ENCODE data around the gene KIRREL2. TPM values are rescaled to one million over a fixed set of nuclear protein-coding genes. Genes with fewer than 3 reads are reported as not detected.

KIRREL2 gene
- total and polyA plus RNA-seq, 2 experiments from 2014 or later: 3.6 to 9.9 TPM

GRCh38 chr19:35863018-35863417, 6.3 kb downstream of the KIRREL2 start:
- H3K4me2 ChIP-seq: no peak overlapping the region
- H3K9me2 ChIP-seq (ENCODE audit: insufficient read depth): no peaks in the 10 kb centered on the region
- ATAC-seq (no peak), DNase-seq (ENCODE audit: low spot score) (no peak)
- Mint-ChIP-seq H3K4me1 (peaks cover 21% of the 10 kb centered on the region; the same call in 2 of the 3 replicates), H3K27ac (no peak overlapping the region), H3K4me3 (no peak overlapping the region), H3K36me3 (ENCODE audit: low read depth) (peaks cover 4% of the 10 kb centered on the region; the same call in 2 of the 3 replicates), H3K9me3 (no peaks in the 10 kb centered on the region; the same call in 2 of the 3 replicates), H3K27me3 (ENCODE audit: insufficient read depth, low read depth, poor library complexity) (peaks cover 66% of the 10 kb centered on the region)
- no peak overlapping the region for H3K27ac ChIP-seq (ENCODE audit: low read depth)
- no peaks in the 10 kb centered on the region for H4K20me1 ChIP-seq (replicated peaks; ENCODE audit: insufficient read depth)
- H2AFZ ChIP-seq: no peak overlapping the region
- no peak for TF ChIP-seq ZNF331 (CRISPR knock-in tag; IDR thresholded peaks at IDR 0.05; ENCODE audit: low read depth)
- TF ChIP-seq CREB1 (CRISPR knock-in tag; IDR thresholded peaks at IDR 0.05; ENCODE audit: low read depth): no peak
- no peak for TF ChIP-seq POLR2AphosphoS5 (IDR thresholded peaks at IDR 0.05; ENCODE audit: low read depth)
- TF ChIP-seq JUNB (IDR thresholded peaks at IDR 0.05; ENCODE audit: unreplicated experiment): no peak
- TF ChIP-seq STAT1 (IDR thresholded peaks at IDR 0.05; ENCODE audit: unreplicated experiment): no peak
- TF ChIP-seq ZNF462 (CRISPR knock-in tag; IDR thresholded peaks at IDR 0.05): no peak
- no peak for TF ChIP-seq ETS1 (IDR thresholded peaks at IDR 0.05)
- H3K4me1 ChIP-seq (ENCODE audit: insufficient read depth): peaks cover 12% of the 10 kb centered on the region
- no peak overlapping the region for H3K4me3 ChIP-seq
- no peaks in the 10 kb centered on the region for H3K79me2 ChIP-seq (replicated peaks; ENCODE audit: insufficient read depth)
- peaks cover 61% of the 10 kb centered on the region for H3K27me3 ChIP-seq (ENCODE audit: insufficient read depth)
- H3K36me3 ChIP-seq (ENCODE audit: insufficient read depth): no peaks in the 10 kb centered on the region; the same call in 1 of the 2 replicates
- H3F3A ChIP-seq (replicated peaks; ENCODE audit: low read depth): 0 out of 2 replicates have a peak, but pooled peaks cover 4% of the 10 kb centered on the region
